ENCODE data around the gene AGTRAP. TPM values are rescaled to one million over a fixed set of nuclear protein-coding genes. Genes with fewer than 3 reads are reported as not detected.

AGTRAP gene
- total RNA-seq, 1 donor from 2014 or later: 25.1 TPM

GRCh38 chr1:11744287-11744686, 8.4 kb downstream of the AGTRAP start:
- no peak for TF ChIP-seq CTCF (IDR thresholded peaks at IDR 0.05; ENCODE audit: unreplicated experiment)
- Mint-ChIP-seq H3K36me3 (ENCODE audit: low read depth, unreplicated experiment) (peaks cover 6% of the 10 kb centered on the region), H3K4me1 (ENCODE audit: unreplicated experiment) (peaks cover 11% of the 10 kb centered on the region), H3K4me3 (ENCODE audit: unreplicated experiment) (no peak overlapping the region), H3K27ac (ENCODE audit: unreplicated experiment) (no peak overlapping the region), H3K27me3 (ENCODE audit: unreplicated experiment) (peaks cover 2% of the 10 kb centered on the region), H3K9me3 (ENCODE audit: unreplicated experiment) (no peaks in the 10 kb centered on the region)
- DNase-seq (ENCODE audit: low spot score): no peak

GRCh38 chr1:11746092-11746491, 10.2 kb downstream of the AGTRAP start:
- TF ChIP-seq CTCF (IDR thresholded peaks at IDR 0.05; ENCODE audit: unreplicated experiment): no peak
- Mint-ChIP-seq H3K9me3 (ENCODE audit: unreplicated experiment) (no peaks in the 10 kb centered on the region), H3K27me3 (ENCODE audit: unreplicated experiment) (peaks cover 2% of the 10 kb centered on the region), H3K4me1 (ENCODE audit: unreplicated experiment) (peaks cover 2% of the 10 kb centered on the region), H3K4me3 (ENCODE audit: unreplicated experiment) (no peak overlapping the region), H3K36me3 (ENCODE audit: low read depth, unreplicated experiment) (peaks cover 6% of the 10 kb centered on the region), H3K27ac (ENCODE audit: unreplicated experiment) (no peak overlapping the region)
- DNase-seq (ENCODE audit: low spot score): no peak

GRCh38 chr1:11746795-11747487, 11.0 kb downstream of the AGTRAP start:
- Mint-ChIP-seq H3K27me3 (ENCODE audit: unreplicated experiment) (peaks cover 2% of the 10 kb centered on the region), H3K4me3 (ENCODE audit: unreplicated experiment) (no peak overlapping the region), H3K4me1 (ENCODE audit: unreplicated experiment) (no peaks in the 10 kb centered on the region), H3K27ac (ENCODE audit: unreplicated experiment) (no peak overlapping the region), H3K9me3 (ENCODE audit: unreplicated experiment) (no peaks in the 10 kb centered on the region), H3K36me3 (ENCODE audit: low read depth, unreplicated experiment) (peaks cover 6% of the 10 kb centered on the region)
- no peak for DNase-seq (ENCODE audit: low spot score)
- TF ChIP-seq CTCF (IDR thresholded peaks at IDR 0.05; ENCODE audit: unreplicated experiment): no peak

DNA sequence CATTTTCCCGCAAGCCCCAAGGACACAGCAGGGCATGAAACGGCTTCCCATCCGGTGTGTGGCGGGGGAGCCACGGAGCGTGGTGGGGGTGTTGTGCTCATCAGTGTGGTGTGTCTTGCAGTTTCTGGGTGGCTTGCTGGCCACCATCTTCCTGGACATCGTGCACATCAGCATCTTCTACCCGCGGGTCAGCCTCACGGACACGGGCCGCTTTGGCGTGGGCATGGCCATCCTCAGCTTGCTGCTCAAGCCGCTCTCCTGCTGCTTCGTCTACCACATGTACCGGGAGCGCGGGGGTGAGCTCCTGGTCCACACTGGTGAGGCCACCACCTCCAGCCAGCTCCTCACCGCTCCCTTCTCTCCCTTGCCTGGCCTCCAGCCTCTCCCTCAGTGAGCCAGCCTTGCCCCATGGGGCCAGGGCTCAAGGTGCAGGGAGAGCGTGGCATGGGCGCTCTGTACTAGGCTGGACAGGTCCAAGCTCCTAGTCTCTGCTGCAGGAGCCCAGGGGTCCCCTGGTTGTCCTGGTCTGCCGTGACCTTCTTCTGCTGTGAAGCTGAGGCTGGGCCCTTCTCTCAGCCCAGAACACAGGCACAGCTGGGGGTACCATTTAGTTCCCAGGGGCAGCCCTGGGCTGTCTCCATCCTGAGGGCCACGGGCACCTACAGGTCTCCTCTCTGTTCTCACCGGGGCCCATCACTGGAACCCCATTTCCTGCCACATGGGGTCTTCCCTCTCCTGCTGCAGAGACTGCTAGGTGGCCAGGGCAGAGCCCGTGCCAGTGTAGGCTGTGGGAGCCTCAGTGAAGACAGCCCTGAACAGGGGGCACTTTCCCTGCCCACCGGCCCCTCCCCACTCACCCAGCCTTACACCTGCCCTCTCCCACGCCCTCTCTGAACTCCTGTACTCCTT, 12.6 kb downstream of the AGTRAP start:
- Mint-ChIP-seq H3K4me3 (ENCODE audit: unreplicated experiment) (no peak overlapping the region), H3K27ac (ENCODE audit: unreplicated experiment) (no peak overlapping the region), H3K4me1 (ENCODE audit: unreplicated experiment) (peaks cover 2% of the 10 kb centered on the region), H3K9me3 (ENCODE audit: unreplicated experiment) (no peaks in the 10 kb centered on the region), H3K36me3 (ENCODE audit: low read depth, unreplicated experiment) (peaks cover 6% of the 10 kb centered on the region), H3K27me3 (ENCODE audit: unreplicated experiment) (peaks cover 2% of the 10 kb centered on the region)
- no peak for DNase-seq (ENCODE audit: low spot score)
- TF ChIP-seq CTCF (IDR thresholded peaks at IDR 0.05; ENCODE audit: unreplicated experiment): no peak

All from endothelial cell (in vitro differentiated cells).